Activated CD4-positive, alpha-beta T cell treated with anti-CD3 and anti-CD28 coated beads for 36 hours (primary cell): ENCODE results near the gene CREB5. TPM values are rescaled to one million over a fixed set of nuclear protein-coding genes. Genes with fewer than 3 reads are reported as not detected.

Source experiments
- ATAC-seq: fragments of 200-7000 bp; cut with Tn5 transposase; one replicate; pipeline ENCODE4 v1.10.0; 2021; ENCODE audit warnings: mild to moderate bottlenecking, moderate library complexity
- CTCF ChIA-PET: fragments of 350-600 bp; sonication (Branson Sonifier 250); formaldehyde crosslinking; loops from one replicate; lab custom pipeline; 2021; ENCODE audit warnings: antibody characterized with exemption; lab: Charles Lee
- POLR2A ChIA-PET: fragments of 350-600 bp; sonication (Branson Sonifier 250); formaldehyde crosslinking; loops from one replicate; lab custom pipeline; 2021; ENCODE audit warnings: antibody characterized with exemption, inconsistent platforms; lab: Charles Lee
- DNase-seq: peaks from one replicate; pipeline ENCODE4 v3.0.0-alpha.2; 2020
- H3K27ac Mint-ChIP-seq: one replicate; pipeline ENCODE4 v1.8.0; 2021; ENCODE audit warnings: mixed read lengths
- H3K27me3 Mint-ChIP-seq: one replicate; pipeline ENCODE4 v1.8.0; 2021; ENCODE audit warnings: mixed read lengths
- H3K36me3 Mint-ChIP-seq: one replicate; pipeline ENCODE4 v1.8.0; 2021; ENCODE audit warnings: low read depth, mixed read lengths
- H3K4me1 Mint-ChIP-seq: one replicate; pipeline ENCODE4 v1.8.0; 2021; ENCODE audit warnings: mixed read lengths
- H3K4me3 Mint-ChIP-seq: one replicate; pipeline ENCODE4 v1.8.0; 2021; ENCODE audit warnings: mild to moderate bottlenecking, moderate library complexity, mixed read lengths
- H3K9me3 Mint-ChIP-seq: one replicate; pipeline ENCODE4 v1.8.0; 2021; ENCODE audit warnings: low read depth, mixed read lengths
- intact Hi-C, 2 experiments: fragments of 100-400 bp; cut with DNase I in 1 of 2; cut with micrococcal nuclease in 1 of 2; formaldehyde crosslinking; loops; one replicate each; pipeline versions ENCODE4 v1.14.2 to v1.15.1; 2022 to 2024; cut with DNase I, micrococcal nuclease
- total RNA-seq, 2 experiments: library from RNA; stranded (reverse); gene quantifications; one replicate each; pipeline ENCODE4 v1.2.3, GENCODE V29; 2021

The CREB5 gene
- total RNA-seq, 2 experiments from 2014 or later: 0.50 to 0.61 TPM

GRCh38 chr7:28707291-28707690 is 295.0 kb downstream of the CREB5 start:
- DNase-seq (no peak), ATAC-seq (no peak)
- intact Hi-C loops: no loop called here
- no peak overlapping the region for H3K27ac Mint-ChIP-seq
- H3K4me1 Mint-ChIP-seq: no peaks in the 10 kb centered on the region
- ChIA-PET POLR2A (no interaction called here), CTCF (no interaction called here)
- no peak overlapping the region for H3K4me3 Mint-ChIP-seq
- H3K36me3 Mint-ChIP-seq: no peaks in the 10 kb centered on the region
- H3K27me3 Mint-ChIP-seq: peaks cover 5% of the 10 kb centered on the region
- H3K9me3 Mint-ChIP-seq: no peaks in the 10 kb centered on the region

DNA sequence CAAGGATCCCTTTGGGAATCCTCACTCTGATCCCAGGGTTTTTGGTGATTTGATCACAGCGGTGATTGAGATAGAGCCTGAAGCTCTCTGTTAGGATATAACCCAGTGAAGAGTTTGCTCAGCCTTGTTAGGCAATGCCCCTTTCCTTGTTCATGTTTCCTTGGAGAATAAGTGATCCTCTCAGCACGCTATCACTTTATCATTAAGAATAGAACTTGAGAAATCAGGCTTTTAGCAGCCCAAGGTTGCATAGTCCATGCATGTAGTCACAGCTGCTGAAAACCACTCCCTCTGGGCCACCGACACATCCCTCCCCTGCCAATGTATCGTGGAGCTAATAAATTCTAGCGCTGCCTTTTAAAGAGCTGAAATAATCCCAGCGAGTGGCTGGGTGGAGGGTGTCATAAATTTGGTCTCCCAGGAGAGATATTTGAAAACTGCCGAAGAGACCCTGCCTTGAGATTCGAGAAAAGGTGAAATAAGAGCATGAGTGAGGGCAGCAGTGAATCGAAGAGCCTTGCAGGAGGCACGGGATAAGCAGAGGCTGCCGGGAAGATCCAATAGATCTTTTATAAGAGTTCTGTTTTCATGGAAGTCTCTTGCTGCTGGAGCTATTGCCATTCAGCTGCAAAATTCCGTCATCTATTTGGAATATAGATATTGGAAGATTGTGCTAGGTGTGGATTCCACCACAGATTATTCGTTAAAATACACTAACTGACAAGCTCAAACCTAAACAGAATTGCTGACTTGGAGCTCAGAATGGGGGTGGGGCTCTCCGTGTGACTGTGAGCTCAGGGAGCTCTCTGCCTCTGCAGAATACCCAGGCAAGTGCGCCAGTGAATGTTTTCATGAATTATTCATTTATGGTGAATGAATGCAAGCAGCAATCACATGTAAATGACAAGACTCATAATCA is 296.0 kb downstream of the CREB5 start:
- ChIA-PET CTCF (no interaction called here), POLR2A (no interaction called here)
- no peak for ATAC-seq
- Mint-ChIP-seq H3K36me3 (no peaks in the 10 kb centered on the region), H3K4me1 (no peaks in the 10 kb centered on the region), H3K9me3 (no peaks in the 10 kb centered on the region), H3K27ac (no peak overlapping the region), H3K27me3 (peaks cover 5% of the 10 kb centered on the region), H3K4me3 (no peak overlapping the region)
- intact Hi-C loops: no loop called here
- DNase-seq: no peak

- Mint-ChIP-seq H3K9me3 (no peaks in the 10 kb centered on the region), H3K36me3 (no peaks in the 10 kb centered on the region), H3K27ac (no peak overlapping the region), H3K4me1 (no peaks in the 10 kb centered on the region), H3K4me3 (no peak overlapping the region), H3K27me3 (peaks cover 5% of the 10 kb centered on the region)
- ChIA-PET POLR2A (no interaction called here), CTCF (no interaction called here)
- DNase-seq (no peak), ATAC-seq (no peak)
- intact Hi-C loops: no loop called here
Observed at GRCh38 chr7:28709748-28710147, 297.4 kb downstream of the CREB5 start.

GRCh38 chr7:28711114-28711513 is 298.8 kb downstream of the CREB5 start:
- Mint-ChIP-seq H3K9me3 (no peaks in the 10 kb centered on the region), H3K27ac (no peak overlapping the region), H3K36me3 (no peaks in the 10 kb centered on the region), H3K27me3 (peaks cover 5% of the 10 kb centered on the region), H3K4me3 (no peak overlapping the region), H3K4me1 (no peaks in the 10 kb centered on the region)
- CTCF ChIA-PET: interaction anchor here (0.7 kb wide), 1 partner anchor 95 kb away, joined by 3 read pairs; no protein-coding TSS in a partner anchor
- intact Hi-C loops: no loop called here
- POLR2A ChIA-PET: no interaction called here
- no peak for ATAC-seq
- no peak for DNase-seq

- no peaks in the 10 kb centered on the region for H3K4me1 Mint-ChIP-seq
- no peaks in the 10 kb centered on the region for H3K9me3 Mint-ChIP-seq
- peaks cover 4% of the 10 kb centered on the region for H3K27me3 Mint-ChIP-seq
- intact Hi-C loops: no loop called here
- H3K4me3 Mint-ChIP-seq: no peak overlapping the region
- CTCF ChIA-PET: no interaction called here
- ATAC-seq (no peak), DNase-seq (no peak)
- H3K36me3 Mint-ChIP-seq: no peaks in the 10 kb centered on the region
- POLR2A ChIA-PET: no interaction called here
- H3K27ac Mint-ChIP-seq: no peak overlapping the region
Observed at GRCh38 chr7:28714459-28715120, 302.3 kb downstream of the CREB5 start.

- Mint-ChIP-seq H3K27me3 (peaks cover 2% of the 10 kb centered on the region), H3K4me1 (no peaks in the 10 kb centered on the region), H3K27ac (no peak overlapping the region), H3K36me3 (no peaks in the 10 kb centered on the region), H3K9me3 (no peaks in the 10 kb centered on the region), H3K4me3 (no peak overlapping the region)
- intact Hi-C loops: no loop called here
- ChIA-PET POLR2A (no interaction called here), CTCF (no interaction called here)
- no peak for ATAC-seq
- DNase-seq: no peak
Observed at GRCh38 chr7:28717445-28718054, 305.2 kb downstream of the CREB5 start.

- intact Hi-C loops: no loop called here
- Mint-ChIP-seq H3K27ac (no peak overlapping the region), H3K4me3 (no peak overlapping the region), H3K36me3 (no peaks in the 10 kb centered on the region), H3K9me3 (no peaks in the 10 kb centered on the region), H3K27me3 (peaks cover 2% of the 10 kb centered on the region), H3K4me1 (no peaks in the 10 kb centered on the region)
- DNase-seq (no peak), ATAC-seq (no peak)
- ChIA-PET POLR2A (no interaction called here), CTCF (no interaction called here)
Observed at GRCh38 chr7:28718055-28718481, 305.8 kb downstream of the CREB5 start.

DNA sequence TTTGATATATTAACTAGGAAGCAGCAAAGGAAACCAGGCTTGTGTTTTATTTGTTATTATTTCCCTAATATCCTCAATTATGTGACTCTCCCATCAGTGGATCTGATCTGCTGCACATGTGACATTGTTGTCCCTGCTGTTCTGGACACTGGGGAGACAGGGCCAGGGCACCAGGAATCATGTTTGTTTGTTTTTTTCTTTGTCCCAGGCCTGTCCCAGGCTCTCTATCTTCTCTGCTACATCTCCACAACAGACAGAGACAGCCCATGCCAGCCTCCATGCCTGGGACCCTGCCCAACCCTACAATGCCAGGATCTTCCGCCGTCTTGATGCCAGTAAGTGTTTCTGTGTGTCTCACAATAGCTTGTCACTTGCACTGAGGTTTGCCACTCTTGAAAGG is 306.2 kb downstream of the CREB5 start:
- H3K36me3 Mint-ChIP-seq: no peaks in the 10 kb centered on the region
- H3K4me1 Mint-ChIP-seq: no peaks in the 10 kb centered on the region
- H3K27ac Mint-ChIP-seq: no peak overlapping the region
- no peak for ATAC-seq
- intact Hi-C loops: no loop called here
- H3K27me3 Mint-ChIP-seq: peaks cover 2% of the 10 kb centered on the region
- ChIA-PET POLR2A (no interaction called here), CTCF (interaction anchor here (0.6 kb wide), 1 partner anchor 699 kb away, joined by 3 read pairs; no protein-coding TSS in a partner anchor)
- H3K4me3 Mint-ChIP-seq: no peak overlapping the region
- no peaks in the 10 kb centered on the region for H3K9me3 Mint-ChIP-seq
- DNase-seq: no peak

DNA sequence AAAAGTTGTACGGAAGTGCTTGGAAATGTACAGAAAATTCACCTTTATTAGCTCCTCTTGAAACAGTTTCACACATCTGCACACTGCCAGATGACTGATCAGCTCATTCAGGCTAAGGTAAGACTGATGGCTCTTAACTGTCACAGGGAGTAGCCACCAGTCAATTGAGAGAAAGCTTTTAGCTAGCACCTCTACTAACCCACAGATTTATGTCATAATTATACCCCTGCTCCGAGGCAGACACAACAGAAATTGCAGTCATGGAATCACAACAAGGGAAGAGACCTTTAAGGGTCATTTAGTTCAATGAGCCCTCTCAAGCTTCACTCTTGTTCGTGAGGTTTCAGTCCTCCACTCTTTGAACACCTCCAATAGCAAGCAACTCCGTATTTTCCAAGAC is 310.4 kb downstream of the CREB5 start:
- ChIA-PET CTCF (interaction anchor here (0.9 to 1.4 kb wide), 2 partner anchors 10 to 107 kb away, joined by 4 read pairs; no protein-coding TSS in a partner anchor), POLR2A (no interaction called here)
- no peak for ATAC-seq
- Mint-ChIP-seq H3K27me3 (peaks cover 2% of the 10 kb centered on the region), H3K4me3 (no peak overlapping the region), H3K9me3 (no peaks in the 10 kb centered on the region), H3K27ac (no peak overlapping the region), H3K4me1 (no peaks in the 10 kb centered on the region), H3K36me3 (no peaks in the 10 kb centered on the region)
- intact Hi-C loops: no loop called here
- no peak for DNase-seq

DNA sequence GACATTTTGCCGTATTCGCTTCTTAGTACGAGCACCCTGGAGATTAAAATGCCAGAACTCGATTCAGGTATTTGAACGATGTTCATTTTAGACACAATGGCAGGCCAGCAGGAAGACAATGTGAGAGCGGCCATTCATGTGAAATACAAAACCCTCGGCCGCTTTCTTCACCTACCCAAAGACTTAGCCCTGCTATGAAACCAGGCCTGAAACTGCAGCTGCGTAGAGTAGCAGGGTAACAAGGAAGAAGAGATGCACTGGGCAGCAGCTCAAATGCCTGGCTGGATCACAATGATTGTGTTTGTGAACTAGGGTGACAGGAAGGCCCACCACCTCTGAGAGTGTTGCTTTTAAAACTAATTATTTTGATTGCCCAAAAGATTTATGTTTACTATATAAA is 311.0 kb downstream of the CREB5 start:
- no peaks in the 10 kb centered on the region for H3K36me3 Mint-ChIP-seq
- H3K27ac Mint-ChIP-seq: no peak overlapping the region
- no peak for DNase-seq
- intact Hi-C loops: no loop called here
- H3K4me3 Mint-ChIP-seq: no peak overlapping the region
- ChIA-PET CTCF (no interaction called here), POLR2A (no interaction called here)
- no peaks in the 10 kb centered on the region for H3K4me1 Mint-ChIP-seq
- no peaks in the 10 kb centered on the region for H3K9me3 Mint-ChIP-seq
- no peak for ATAC-seq
- peaks cover 2% of the 10 kb centered on the region for H3K27me3 Mint-ChIP-seq

DNA sequence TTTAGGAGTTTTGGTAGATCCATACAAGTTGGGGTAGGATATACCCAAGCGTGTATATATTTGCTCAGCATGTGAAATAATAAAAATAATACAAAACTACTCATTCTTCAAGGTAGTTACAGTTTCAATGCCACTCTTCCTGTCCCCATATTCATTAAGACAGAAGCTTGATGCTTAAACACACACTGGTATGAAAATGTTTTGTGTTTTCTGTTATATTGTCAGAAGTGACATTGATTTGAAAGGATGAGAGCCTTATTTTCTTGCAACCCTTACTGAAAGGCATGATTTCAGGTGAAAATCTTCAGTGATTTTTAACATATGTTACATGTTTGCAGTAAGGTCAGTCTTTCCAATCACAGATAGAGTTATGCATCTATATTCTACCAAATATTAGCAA is 312.2 kb downstream of the CREB5 start:
- no peak overlapping the region for H3K4me3 Mint-ChIP-seq
- POLR2A ChIA-PET: no interaction called here
- intact Hi-C loops: no loop called here
- no peaks in the 10 kb centered on the region for H3K9me3 Mint-ChIP-seq
- H3K27me3 Mint-ChIP-seq: peaks cover 2% of the 10 kb centered on the region
- DNase-seq: no peak
- ATAC-seq: no peak
- H3K27ac Mint-ChIP-seq: no peak overlapping the region
- H3K36me3 Mint-ChIP-seq: no peaks in the 10 kb centered on the region
- H3K4me1 Mint-ChIP-seq: no peaks in the 10 kb centered on the region
- CTCF ChIA-PET: no interaction called here
